Endothelial cell (in vitro differentiated cells): Measurements from ENCODE around the gene FXYD2. TPM values are rescaled to one million over a fixed set of nuclear protein-coding genes. Genes with fewer than 3 reads are reported as not detected.

Experiments used
- DNase-seq: peaks from one replicate; pipeline ENCODE4 v3.0.0; 2021; ENCODE audit warnings: low spot score
- H3K27ac Mint-ChIP-seq: one replicate; pipeline ENCODE4 v1.8.0; 2021; ENCODE audit warnings: mixed read lengths, inconsistent platforms; ENCODE audit not compliant: unreplicated experiment
- H3K27me3 Mint-ChIP-seq: one replicate; pipeline ENCODE4 v1.8.0; 2021; ENCODE audit warnings: mild to moderate bottlenecking, moderate library complexity, mixed read lengths, inconsistent platforms; ENCODE audit not compliant: unreplicated experiment
- H3K36me3 Mint-ChIP-seq: one replicate; pipeline ENCODE4 v1.8.0; 2021; ENCODE audit warnings: mild to moderate bottlenecking, low read depth, mixed read lengths, inconsistent platforms; ENCODE audit not compliant: unreplicated experiment
- H3K4me1 Mint-ChIP-seq: one replicate; pipeline ENCODE4 v1.8.0; 2021; ENCODE audit warnings: mild to moderate bottlenecking, mixed read lengths, inconsistent platforms; ENCODE audit not compliant: unreplicated experiment
- H3K4me3 Mint-ChIP-seq: one replicate; pipeline ENCODE4 v1.8.0; 2021; ENCODE audit warnings: mild to moderate bottlenecking, mixed read lengths, inconsistent platforms; ENCODE audit not compliant: unreplicated experiment
- H3K9me3 Mint-ChIP-seq: one replicate; pipeline ENCODE4 v1.8.0; 2021; ENCODE audit warnings: mixed read lengths, inconsistent platforms; ENCODE audit not compliant: unreplicated experiment
- CTCF ChIP-seq: fragments of 200-600 bp; sonication (generic); IDR thresholded peaks from one replicate; pipeline ENCODE4 v1.5.0; 2021; ENCODE audit warnings: antibody characterized with exemption; ENCODE audit not compliant: unreplicated experiment
- total RNA-seq: library from RNA; stranded (reverse); fragmentation: NEBNext Ultra II Directional; extraction: Animal tissue kit (Norgen Biotek cat#: 25700); gene quantifications from one replicate; pipeline ENCODE4 v1.2.1, GENCODE V29; 2021; ENCODE audit not compliant: unreplicated experiment

The FXYD2 gene
- total RNA-seq, 1 donor from 2014 or later: not detected

GRCh38 chr11:117837070-117837776 lies 12.7 kb upstream of the FXYD2 start:
- no peak overlapping the region for H3K27ac Mint-ChIP-seq
- no peaks in the 10 kb centered on the region for H3K9me3 Mint-ChIP-seq
- H3K4me1 Mint-ChIP-seq: no peaks in the 10 kb centered on the region
- peaks cover 1% of the 10 kb centered on the region for H3K27me3 Mint-ChIP-seq
- no peak for TF ChIP-seq CTCF
- H3K4me3 Mint-ChIP-seq: no peak overlapping the region
- no peaks in the 10 kb centered on the region for H3K36me3 Mint-ChIP-seq
- no peak for DNase-seq

- no peak overlapping the region for H3K4me3 Mint-ChIP-seq
- H3K36me3 Mint-ChIP-seq: no peaks in the 10 kb centered on the region
- H3K27me3 Mint-ChIP-seq: peaks cover 3% of the 10 kb centered on the region
- peaks cover 2% of the 10 kb centered on the region for H3K4me1 Mint-ChIP-seq
- H3K9me3 Mint-ChIP-seq: no peaks in the 10 kb centered on the region
- TF ChIP-seq CTCF: no peak
- no peak for DNase-seq
- H3K27ac Mint-ChIP-seq: no peak overlapping the region
Observed at GRCh38 chr11:117836077-117836960, 11.8 kb upstream of the FXYD2 start.

- peaks cover 3% of the 10 kb centered on the region for H3K27me3 Mint-ChIP-seq
- H3K4me3 Mint-ChIP-seq: no peak overlapping the region
- no peaks in the 10 kb centered on the region for H3K36me3 Mint-ChIP-seq
- H3K27ac Mint-ChIP-seq: no peak overlapping the region
- no peaks in the 10 kb centered on the region for H3K9me3 Mint-ChIP-seq
- no peak for DNase-seq
- no peak for TF ChIP-seq CTCF
- peaks cover 8% of the 10 kb centered on the region for H3K4me1 Mint-ChIP-seq
Observed at GRCh38 chr11:117835576-117835975, 11.0 kb upstream of the FXYD2 start.

GRCh38 chr11:117834838-117835443 lies 10.4 kb upstream of the FXYD2 start:
- TF ChIP-seq CTCF: no peak
- DNase-seq: no peak
- Mint-ChIP-seq H3K36me3 (no peaks in the 10 kb centered on the region), H3K4me1 (peaks cover 9% of the 10 kb centered on the region), H3K27ac (no peak overlapping the region), H3K9me3 (no peaks in the 10 kb centered on the region), H3K27me3 (peaks cover 3% of the 10 kb centered on the region), H3K4me3 (no peak overlapping the region)
